VCaP (cell line): ENCODE measurements around the gene LRRC74B.

Experiments used
- H3K27ac ChIP-seq: fragments of 450-650 bp; 2 replicates; pipeline ENCODE4 v1.5.1; 2017
- TF ChIP-seq, protein P1 (sequence below): fragments of 450-650 bp; conservative IDR thresholded peaks from 2 replicates; pipeline ENCODE4 v1.5.1; 2017; ENCODE audit warnings: mild to moderate bottlenecking, moderate library complexity

The LRRC74B gene

GRCh38 chr22:21100149-21101032 is 54.6 kb downstream of the LRRC74B start:
- TF ChIP-seq, protein P1, sequence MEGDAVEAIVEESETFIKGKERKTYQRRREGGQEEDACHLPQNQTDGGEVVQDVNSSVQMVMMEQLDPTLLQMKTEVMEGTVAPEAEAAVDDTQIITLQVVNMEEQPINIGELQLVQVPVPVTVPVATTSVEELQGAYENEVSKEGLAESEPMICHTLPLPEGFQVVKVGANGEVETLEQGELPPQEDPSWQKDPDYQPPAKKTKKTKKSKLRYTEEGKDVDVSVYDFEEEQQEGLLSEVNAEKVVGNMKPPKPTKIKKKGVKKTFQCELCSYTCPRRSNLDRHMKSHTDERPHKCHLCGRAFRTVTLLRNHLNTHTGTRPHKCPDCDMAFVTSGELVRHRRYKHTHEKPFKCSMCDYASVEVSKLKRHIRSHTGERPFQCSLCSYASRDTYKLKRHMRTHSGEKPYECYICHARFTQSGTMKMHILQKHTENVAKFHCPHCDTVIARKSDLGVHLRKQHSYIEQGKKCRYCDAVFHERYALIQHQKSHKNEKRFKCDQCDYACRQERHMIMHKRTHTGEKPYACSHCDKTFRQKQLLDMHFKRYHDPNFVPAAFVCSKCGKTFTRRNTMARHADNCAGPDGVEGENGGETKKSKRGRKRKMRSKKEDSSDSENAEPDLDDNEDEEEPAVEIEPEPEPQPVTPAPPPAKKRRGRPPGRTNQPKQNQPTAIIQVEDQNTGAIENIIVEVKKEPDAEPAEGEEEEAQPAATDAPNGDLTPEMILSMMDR, result no peak
- no peak overlapping the region for H3K27ac ChIP-seq

DNA sequence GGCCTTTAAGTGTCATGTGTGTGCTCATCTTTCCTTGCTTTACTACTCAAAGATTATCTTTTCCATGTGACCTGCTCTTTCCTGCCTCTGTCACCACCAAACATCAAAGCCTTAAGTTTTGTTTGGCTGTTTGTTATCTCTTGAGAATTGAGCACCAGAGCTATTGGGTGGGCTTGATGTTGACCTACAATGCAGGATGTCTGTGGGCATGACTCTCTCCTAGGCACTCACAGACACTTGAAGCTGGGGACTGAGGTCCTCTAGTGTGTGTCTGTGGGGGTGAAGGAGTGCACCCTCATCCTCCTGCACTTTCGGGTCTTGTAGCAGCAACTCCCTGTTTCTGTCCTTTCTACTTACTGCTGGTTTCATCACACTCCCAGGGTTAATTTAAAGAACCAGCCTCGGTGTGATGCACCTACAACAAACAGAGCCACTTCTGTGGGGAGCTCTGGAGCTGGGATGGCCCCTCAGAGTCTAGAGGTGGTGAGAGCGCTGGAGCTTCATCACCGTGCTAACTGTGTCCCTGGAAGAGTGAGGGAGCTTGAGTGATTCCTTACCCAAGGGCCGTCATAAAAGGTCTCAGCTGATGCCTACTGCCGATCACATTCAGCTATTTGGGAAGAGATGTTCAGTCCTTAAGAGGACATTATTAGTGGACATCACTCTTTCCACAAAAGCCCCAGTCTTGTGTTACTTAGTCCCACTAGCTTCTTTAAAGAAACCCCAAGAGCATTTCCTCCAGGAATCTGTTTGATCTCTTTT is 56.3 kb downstream of the LRRC74B start:
- H3K27ac ChIP-seq, result no peak overlapping the region
- TF ChIP-seq, protein P1, result no peak

GRCh38 chr22:21102659-21103267 is 57.0 kb downstream of the LRRC74B start:
- TF ChIP-seq, protein P1, result peak; percentile 75
- no peak overlapping the region for H3K27ac ChIP-seq

GRCh38 chr22:21103633-21104032 is 57.9 kb downstream of the LRRC74B start:
- TF ChIP-seq, protein P1, result no peak

GRCh38 chr22:21104126-21104691 is 58.5 kb downstream of the LRRC74B start:
- H3K27ac ChIP-seq, result no peak overlapping the region
- TF ChIP-seq, protein P1, result no peak; the same call in 1 of the 2 replicates

More at GRCh38 chr22:21103633-21104032, 57.9 kb downstream of the LRRC74B start:
- H3K27ac ChIP-seq, result no peak overlapping the region

DNA sequence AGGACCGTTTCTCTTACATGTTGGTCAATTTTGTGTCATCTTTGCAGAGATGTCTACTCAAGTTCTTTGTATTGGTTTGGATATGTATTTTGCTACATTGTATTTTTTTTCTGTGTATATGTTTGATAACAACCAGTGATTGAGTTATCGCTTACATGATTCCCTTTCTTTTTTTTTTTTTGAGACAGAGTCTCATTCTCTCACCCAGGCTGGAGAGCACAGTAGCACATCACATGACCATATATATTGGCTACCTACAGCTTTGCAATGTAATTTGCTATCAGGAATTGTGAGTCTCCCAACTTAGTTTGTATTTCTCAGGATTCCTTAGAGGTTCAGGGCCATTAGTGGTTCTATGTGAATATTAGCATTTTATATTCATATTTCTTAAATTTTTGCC is 59.5 kb downstream of the LRRC74B start:
- TF ChIP-seq, protein P1, result no peak
- no peak overlapping the region for H3K27ac ChIP-seq

- TF ChIP-seq, protein P1, result no peak
- H3K27ac ChIP-seq, result no peak overlapping the region
These were observed 60.3 kb downstream of the LRRC74B start for GRCh38 chr22:21106000-21106399.
